ENCODE results near the gene UAP1L1.

UAP1L1 gene

DNA sequence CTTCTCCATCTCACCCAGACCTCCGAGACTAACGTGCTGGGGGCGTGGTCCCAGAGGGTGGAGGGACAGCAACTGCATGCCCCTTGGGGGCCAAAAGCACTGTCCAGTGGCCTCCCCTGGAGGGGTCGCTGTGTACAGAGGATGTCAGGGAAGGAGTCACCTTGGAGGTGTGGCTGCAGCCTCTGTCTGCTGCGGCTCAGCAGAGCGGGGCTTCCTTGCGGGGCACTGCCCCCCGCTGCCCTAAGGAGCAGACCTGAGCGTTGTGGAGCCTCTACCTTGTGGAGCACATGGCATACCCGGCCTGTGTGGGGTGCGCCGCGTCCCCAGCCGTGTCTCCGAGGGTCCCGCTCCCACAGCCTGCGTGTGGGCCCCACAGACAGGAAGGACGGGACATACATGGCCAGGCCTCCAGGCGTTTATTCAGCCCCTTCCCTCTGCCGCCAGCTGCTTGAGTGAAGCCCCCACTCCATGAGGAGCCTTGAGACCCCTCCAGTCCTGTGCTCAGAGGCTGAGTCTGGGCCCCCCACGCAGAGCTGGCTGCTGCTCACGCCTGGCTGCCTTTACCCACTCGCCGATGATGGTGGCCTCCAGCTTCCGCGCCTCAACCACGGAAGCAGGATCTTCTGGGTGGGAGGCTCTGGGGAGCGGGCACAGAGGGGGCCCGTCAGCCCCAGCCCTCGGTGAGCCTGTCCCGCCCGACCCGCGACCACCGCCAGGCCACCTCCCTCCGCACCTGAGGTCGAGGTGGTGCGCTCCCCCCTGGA, 33.0 kb downstream of the UAP1L1 start:
- TF ChIP-seq, protein P1, sequence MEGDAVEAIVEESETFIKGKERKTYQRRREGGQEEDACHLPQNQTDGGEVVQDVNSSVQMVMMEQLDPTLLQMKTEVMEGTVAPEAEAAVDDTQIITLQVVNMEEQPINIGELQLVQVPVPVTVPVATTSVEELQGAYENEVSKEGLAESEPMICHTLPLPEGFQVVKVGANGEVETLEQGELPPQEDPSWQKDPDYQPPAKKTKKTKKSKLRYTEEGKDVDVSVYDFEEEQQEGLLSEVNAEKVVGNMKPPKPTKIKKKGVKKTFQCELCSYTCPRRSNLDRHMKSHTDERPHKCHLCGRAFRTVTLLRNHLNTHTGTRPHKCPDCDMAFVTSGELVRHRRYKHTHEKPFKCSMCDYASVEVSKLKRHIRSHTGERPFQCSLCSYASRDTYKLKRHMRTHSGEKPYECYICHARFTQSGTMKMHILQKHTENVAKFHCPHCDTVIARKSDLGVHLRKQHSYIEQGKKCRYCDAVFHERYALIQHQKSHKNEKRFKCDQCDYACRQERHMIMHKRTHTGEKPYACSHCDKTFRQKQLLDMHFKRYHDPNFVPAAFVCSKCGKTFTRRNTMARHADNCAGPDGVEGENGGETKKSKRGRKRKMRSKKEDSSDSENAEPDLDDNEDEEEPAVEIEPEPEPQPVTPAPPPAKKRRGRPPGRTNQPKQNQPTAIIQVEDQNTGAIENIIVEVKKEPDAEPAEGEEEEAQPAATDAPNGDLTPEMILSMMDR (IDR thresholded peaks at IDR 0.05; ENCODE audit: borderline replicate concordance, control extremely low read depth, extremely low read depth, insufficient read depth, missing control alignments), result no peak
- peak; percentile 27 for DNase-seq (ENCODE audit: low spot score)
- in situ Hi-C loops (cut with MboI; ENCODE audit: low sequenced_read_pairs, unreplicated experiment), result no loop called here

DNA sequence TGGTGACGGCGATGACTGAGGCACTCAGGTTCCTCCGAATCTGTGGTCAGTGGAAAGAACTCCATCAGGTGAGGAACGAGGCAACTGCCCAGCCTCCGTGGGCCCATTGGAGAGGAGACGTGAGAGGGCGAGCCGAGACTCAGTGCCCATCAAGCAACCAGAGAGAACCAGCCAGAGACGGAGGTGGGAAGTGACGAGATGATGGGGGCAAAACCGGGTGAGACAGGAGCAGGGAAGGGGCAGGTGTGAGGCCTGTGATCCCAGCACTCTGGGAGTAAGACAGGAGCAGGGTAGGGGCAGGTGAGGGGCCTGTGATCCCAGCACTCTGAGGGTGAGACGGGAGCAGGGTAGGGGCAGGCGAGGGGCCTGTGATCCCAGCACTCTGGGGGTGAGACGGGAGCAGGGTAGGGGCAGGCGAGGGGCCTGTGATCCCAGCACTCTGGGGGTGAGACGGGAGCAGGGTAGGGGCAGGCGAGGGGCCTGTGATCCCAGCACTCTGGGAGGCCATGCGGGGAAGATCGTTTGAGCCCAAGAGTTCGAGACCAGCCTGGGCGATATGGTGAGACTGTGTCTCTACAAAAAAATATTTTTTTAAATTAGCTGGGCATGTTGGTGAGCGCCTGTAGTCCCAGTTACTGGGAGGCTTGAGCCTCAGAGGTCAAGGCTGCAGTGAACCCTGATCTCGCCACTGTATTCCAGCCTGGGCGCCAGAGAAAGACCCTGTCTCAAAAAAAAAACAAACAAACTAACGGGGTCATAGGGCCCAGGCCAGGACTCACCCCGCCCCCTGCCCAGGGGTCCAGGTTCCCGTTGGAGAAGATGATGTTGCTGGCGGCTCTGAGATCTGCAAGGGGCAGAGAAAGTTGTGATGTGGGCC, 33.8 kb downstream of the UAP1L1 start:
- peak; percentile 17 for DNase-seq (ENCODE audit: low spot score)
- in situ Hi-C loops (cut with MboI; ENCODE audit: low sequenced_read_pairs, unreplicated experiment), result no loop called here
- TF ChIP-seq, protein P1 (IDR thresholded peaks at IDR 0.05; ENCODE audit: borderline replicate concordance, control extremely low read depth, extremely low read depth, insufficient read depth, missing control alignments), result no peak

DNA sequence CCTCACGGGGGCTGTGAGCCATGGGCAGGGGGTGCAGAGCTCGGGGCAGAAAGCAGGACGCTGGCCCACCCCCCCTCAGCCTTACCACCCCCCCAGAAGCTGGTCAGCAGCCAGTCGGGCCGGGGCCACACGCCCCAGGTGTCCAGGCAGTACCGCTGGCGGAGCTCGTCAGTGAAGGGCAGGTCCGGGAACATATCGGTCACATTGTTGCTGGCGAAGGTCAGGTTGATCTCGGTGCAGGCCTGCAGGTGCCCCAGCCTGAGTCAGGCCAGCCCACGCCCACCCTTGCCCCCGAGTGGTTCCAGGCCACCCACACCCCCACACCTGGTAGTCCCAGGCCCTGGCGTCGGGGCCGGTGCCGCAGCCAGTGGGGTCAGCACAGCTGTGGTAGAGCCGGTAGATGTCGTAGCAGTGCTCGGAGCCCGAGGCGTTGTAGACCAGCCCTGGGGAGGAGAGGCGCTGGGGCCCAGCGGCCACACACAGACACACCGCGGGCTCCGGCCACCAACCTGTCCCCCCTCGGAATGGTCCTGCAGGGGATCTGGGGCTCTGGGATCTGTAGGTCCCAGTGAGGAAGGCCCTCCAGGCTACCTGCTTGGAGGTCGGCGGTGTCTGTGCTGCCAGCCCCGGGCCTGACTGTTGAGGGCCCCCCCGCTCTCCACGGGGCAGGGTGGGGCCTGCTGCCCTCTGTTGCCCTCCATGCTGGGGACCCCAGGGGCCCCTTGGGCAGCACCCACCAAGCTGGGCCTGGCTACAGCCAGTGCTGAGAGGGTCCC, 34.7 kb downstream of the UAP1L1 start:
- in situ Hi-C loops (cut with MboI; ENCODE audit: low sequenced_read_pairs, unreplicated experiment), result no loop called here
- TF ChIP-seq, protein P1 (IDR thresholded peaks at IDR 0.05; ENCODE audit: borderline replicate concordance, control extremely low read depth, extremely low read depth, insufficient read depth, missing control alignments), result no peak
- peak; percentile 15 for DNase-seq (ENCODE audit: low spot score)

DNA sequence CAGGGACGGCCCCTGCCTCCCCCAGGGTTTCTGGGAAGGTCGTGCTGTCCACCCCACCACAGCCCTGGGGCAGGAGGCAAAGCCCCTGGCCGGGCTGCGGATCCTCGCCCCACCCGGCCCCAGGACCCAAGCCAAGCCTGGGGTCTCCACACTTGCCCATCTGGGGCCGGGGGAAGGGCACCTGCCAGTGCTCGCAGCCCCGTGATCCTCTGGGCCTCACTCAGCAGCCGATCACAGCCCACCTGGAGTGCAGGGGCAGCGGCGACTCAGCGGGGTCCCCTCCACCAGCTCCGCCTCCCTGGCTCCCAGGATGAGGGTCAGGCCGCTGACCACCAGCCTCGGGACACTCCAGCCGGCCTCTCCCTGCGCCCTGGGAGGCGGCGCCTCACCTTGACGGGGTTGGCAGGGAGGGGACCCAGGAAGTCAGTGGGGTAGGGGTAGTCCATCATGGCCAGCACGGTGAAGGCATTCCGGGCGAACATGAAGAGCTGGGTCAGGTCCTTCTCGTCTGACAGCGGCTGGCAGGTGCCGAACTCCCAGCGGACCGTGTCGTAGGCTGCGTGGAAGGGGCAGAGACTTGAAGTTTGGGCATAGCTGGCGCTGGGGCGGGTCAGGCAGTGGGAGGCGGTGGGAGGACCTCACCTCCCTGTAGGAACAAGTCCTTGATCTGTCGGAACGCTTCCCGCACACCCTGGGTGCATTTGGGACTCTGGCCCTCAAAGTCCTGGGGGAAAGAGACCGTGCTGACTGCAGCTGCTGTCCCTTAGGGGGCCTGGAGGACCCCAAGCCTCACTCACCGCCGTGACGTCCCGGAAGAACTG, 35.5 kb downstream of the UAP1L1 start:
- in situ Hi-C loops (cut with MboI; ENCODE audit: low sequenced_read_pairs, unreplicated experiment), result no loop called here
- TF ChIP-seq, protein P1 (IDR thresholded peaks at IDR 0.05; ENCODE audit: borderline replicate concordance, control extremely low read depth, extremely low read depth, insufficient read depth, missing control alignments), result no peak
- peak; percentile 21 for DNase-seq (ENCODE audit: low spot score)

DNA sequence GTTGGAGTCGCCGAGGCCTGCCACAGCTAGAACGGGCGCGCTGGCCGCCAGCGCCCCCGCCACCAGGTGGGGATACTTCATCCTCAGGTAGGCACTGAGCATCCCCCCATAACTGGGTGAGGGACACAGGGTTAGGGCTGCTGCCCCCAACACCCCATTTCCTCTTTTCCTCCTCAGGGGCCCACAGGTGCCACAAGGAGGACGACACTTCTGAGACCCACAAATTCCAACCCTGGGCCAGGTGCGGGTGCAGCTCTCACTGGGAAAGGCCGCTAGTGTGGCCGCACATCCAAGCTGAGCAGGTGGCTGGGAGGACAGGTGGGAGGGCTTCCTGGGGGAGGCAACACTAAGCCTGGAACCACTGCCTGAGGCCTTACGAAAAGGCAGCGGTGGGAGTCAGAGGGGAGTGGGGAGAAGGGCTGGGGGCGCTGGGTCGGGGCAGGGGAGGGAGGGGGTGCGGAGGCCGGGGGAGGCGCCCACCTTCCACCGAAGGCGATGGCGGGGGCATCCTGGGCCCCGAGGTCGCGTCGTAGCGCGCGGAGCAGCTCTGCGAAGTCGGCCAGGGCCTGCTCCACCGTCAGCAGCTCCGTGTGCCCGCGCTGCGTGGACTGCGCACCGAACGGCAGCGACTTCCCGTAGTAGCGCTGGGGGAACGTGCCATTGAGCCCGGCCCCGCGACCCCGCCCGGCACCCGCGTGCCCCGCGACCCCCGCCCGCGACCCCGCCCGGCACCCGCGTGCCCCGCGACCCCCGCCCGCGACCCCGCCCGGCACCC, 36.3 kb downstream of the UAP1L1 start:
- in situ Hi-C loops (cut with MboI; ENCODE audit: low sequenced_read_pairs, unreplicated experiment), result no loop called here
- peak; percentile 76 for DNase-seq (ENCODE audit: low spot score)
- TF ChIP-seq, protein P1 (IDR thresholded peaks at IDR 0.05; ENCODE audit: borderline replicate concordance, control extremely low read depth, extremely low read depth, insufficient read depth, missing control alignments), result no peak
